HG02763 (cell line): ENCODE data around the gene MRPS5.

Experiments
- ATAC-seq: cut with Tn5 transposase; IDR thresholded peaks from one replicate; pipeline ENCODE4 v1.9.1; 2021; ENCODE audit warnings: mild to moderate bottlenecking, moderate library complexity; ENCODE audit not compliant: unreplicated experiment

Gene MRPS5

DNA sequence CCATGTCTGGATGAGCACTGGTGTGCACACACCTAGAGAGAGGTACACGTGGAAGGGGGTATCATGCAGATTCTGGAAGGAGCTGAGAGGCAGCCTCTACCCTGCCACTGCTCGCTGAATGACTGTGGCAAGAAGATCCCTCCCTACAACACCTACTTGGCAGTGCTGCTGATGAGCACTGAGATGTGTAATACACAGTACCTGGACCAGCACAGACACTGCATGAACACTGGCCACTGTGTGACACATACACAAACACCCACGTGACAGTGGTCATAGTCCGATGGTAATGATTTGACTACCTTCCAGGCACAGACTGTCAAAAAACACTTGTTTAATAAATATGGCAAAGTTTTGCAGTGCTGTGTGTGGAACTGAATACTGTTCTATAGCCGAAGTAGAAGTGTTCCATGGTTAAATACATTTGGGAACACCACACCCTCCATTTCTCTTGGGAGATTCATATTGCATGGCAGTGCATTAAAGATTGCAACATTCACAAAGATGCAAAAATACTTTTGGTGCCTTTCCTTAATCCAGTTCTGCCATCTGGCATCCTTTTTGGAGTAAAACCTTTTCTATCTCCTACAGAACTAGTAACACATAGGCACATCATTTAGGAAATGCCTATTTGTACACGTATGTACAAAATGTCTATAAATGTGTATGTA, 29.6 kb downstream of the MRPS5 start:
- no peak for ATAC-seq

DNA sequence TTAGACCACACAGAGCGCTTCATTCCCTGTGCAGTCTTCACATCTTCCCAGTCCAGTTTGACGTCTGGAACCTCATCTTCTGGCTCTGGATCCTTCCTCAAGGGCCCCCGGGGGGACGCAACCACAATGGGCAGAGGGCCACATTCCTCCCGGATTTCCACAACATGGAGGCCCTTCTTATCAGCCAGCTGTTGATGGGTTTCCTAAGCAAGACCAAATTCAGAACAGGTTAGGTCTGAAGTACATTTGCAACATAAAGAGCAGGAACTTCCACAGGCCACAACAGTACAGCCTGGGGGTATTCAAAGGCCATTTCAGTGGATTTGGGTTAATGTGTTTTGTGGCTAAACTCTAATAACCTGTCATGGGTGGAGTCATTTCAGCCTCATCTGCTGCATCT, 34.2 kb downstream of the MRPS5 start:
- ATAC-seq = no peak

DNA sequence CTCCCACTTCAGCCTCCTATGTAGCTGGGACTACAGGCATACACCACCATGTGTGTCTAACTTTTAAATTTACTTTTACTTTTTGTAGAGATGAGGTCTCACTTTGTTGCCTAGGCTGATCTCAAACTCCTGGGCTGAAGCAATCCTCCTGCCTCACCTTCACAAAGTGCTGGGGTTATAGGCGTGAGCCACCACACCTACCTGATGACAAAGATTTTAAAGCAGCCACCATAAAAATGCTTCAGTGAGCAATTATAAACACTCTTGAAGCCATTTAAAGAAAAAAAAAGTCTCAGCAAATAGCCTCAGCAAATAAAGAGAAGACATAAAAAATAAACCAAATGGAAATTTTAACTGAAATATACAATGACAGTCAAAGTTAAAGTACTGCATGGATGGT, 35.6 kb downstream of the MRPS5 start:
- no peak for ATAC-seq

DNA sequence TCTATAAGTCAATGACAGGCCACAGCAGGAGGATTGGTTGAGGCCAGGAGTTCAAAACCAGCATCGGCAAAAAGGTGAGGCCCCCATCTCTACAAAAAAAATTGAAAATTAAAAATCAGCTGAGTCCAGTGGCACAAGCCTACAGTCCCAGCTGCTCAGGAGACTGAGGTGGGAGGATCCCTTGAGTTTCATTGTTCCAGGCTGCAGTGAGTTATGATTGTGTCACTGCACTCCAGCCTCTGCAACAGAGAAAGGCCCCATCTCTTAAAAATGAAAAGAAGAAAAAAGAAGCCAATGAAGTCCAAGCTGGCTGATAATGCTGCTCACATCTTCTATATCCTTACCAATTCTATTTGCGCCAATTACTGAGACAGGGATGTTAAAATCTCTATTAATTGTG, 39.1 kb downstream of the MRPS5 start:
- no peak for ATAC-seq

DNA sequence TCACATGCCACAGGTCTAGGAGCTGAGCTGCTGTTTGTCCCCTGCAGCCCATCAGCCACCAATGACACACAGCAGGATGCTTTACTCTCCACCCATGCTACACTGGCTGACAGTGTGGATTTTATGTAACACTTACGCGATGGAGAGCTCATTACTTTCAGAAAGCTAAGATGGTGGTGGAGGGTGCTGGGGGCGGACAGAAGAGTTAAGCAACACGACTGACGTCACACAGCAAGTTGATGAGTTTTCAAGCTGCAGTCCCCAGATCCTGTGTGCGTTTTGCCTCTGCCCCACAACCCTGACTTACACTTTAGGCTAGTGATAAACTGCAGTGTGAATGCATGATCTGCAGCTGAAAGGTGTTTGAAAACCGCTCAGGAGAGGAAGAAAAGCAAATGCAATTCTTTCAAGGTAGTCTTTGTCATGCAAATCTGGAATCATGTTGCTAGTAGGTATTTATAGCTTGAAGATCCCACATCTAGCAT, 42.4 kb downstream of the MRPS5 start:
- no peak for ATAC-seq

DNA sequence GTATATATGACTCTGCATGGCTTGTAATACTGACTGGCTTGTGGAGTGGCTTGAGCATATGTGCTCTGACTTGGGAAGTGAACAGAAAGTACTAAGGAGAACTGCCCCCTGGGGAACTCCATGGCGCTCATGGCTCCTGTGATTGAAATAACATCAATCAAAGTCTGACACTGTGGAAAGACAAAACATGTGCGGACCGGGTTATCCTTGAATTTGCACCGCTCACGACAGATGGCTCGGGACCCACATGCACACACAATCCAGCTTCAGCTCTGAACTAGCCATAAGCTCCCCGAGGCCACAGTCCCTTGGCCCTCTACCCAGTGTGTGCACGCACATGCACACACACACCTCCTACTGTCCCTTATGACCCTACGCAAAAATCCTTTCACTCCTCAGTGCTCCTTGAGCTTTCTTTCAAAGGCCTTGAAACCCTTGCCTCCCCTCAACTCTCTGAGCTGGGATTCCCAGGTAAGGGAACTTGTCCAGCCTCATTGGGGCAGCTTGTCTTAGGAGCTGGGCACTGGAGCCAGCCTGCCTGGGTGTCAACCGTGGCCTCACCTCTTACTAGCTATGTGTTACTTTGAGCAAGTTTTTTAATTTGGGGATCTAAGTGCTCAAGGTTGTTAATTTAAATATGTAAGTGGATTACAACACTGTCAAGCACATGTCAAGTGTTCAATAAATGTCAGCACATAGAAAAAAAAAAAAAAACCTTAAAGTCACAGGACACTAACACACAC, 43.6 kb downstream of the MRPS5 start:
- ATAC-seq = no peak

DNA sequence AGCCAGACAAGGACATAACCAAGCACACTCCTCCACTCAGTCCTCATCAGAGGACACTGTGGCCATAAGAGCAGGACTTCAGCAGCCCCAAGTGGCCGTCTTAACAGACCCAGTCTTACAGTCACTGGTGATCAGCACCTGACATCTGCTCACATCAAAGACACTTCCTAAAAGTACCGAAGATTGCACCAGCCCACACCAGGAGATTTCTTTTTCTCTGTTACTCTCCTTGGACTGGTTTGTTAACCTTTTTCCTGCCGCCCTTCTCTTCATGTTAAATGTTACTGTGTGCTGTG, 44.1 kb downstream of the MRPS5 start:
- ATAC-seq = no peak

DNA sequence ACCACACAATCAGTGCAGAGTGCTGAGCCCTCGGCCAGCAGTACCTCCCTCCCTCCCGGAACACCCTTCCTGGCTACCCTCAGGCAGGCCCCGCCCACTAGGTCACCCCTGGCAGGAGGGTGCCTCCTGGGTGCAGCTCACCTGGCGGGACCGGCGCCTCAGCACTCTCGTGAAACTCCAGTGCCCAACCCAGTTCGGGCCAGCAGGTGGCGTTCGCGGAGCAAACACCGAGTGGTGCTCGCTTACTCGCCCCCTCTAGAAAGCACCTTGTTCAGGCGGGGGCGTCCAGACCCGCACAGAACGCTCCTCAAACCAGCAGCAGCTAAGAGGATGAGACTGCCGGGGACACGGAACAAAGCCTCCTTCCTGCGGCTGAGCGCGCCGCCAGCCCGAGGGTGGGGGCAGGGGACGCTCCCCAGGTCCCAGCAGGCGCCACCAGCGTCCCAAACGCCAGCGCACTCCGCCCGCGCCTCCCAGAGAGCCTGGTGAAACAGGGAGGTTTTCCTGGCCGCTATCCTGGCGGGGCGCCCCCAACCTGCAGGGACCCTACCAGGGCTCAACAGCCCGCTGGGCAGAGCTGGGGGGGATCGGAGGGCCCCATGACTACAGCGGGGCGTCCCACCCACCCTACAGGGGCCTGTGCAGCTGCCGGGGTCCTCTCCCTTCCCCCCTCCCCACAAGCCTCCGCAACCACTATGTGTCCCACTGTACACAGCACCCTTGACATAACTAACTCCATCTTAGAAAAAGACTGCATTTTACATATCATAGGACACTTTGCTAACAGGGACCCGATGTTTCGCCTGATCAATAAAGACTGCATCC, 44.7 kb downstream of the MRPS5 start:
- ATAC-seq = peak; percentile 86

DNA sequence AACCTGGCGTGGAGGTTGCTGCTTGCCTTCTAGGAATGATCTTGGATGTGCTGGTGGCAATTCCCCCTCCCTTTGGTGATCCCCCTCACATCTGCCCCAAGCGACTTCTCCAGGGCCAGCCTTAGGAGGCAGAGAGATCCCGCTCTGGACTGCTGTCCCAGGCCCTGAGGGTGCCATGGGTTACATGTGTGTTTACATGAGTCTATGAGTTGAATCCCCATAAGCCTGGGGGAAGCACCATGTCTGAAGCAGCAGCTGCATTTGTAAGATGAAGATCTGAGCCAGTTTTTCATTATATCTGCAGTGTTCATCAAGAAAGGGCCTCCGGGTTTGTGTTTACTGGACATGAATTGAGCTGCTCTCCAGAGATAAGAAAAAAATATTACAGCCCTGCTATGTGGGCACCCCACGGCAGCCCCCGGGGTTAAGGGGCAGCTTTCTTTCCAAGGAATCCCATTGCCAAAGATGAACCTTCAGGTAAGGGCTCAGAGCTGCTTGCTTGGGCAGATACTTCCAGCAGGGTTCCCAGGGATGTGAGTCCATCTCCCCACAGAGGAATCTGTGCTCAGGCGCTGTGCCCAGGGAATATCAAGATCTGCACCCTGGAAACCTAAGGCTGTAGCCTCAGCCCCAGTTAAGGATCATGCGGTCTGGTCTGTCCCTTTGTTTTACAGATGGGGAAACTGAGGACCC, 46.0 kb downstream of the MRPS5 start:
- no peak for ATAC-seq

DNA sequence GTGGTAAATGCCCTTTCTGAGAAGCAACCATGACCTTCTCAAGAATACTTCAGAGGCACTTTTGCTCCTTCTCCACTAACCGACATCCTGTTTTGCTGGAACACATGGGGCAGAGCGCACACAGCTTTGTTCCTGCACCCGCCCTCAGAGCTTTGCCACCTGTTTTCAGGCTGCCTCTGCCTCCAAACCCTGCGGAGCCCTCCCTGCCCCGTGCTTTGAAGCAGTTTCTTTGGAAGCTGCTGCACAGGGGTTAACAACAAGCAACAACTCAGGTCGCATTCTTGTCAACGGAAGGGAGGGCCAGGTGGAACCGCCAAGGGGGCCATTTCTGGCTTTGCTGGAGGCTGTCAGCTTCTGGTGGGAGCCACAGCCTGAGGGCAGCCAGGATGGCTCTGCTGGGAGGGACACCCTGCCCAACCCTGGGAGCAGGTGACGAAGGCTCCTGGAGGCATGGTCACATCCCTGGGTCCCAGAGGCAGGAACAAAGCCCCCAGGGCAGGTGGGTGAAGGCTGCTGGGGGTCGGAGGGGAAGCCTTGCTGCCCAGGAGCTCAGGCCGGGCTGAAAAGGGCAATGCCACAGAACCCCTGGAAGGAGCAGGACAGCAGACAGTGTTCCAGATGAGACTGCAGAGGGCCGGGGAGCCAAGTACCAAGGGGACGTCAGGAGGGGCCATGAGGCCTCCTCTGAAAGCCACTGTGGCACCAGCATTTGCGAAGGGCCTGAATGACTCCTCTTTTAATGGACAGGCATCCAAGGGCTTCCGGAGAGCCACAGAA, 46.8 kb downstream of the MRPS5 start:
- ATAC-seq = no peak

DNA sequence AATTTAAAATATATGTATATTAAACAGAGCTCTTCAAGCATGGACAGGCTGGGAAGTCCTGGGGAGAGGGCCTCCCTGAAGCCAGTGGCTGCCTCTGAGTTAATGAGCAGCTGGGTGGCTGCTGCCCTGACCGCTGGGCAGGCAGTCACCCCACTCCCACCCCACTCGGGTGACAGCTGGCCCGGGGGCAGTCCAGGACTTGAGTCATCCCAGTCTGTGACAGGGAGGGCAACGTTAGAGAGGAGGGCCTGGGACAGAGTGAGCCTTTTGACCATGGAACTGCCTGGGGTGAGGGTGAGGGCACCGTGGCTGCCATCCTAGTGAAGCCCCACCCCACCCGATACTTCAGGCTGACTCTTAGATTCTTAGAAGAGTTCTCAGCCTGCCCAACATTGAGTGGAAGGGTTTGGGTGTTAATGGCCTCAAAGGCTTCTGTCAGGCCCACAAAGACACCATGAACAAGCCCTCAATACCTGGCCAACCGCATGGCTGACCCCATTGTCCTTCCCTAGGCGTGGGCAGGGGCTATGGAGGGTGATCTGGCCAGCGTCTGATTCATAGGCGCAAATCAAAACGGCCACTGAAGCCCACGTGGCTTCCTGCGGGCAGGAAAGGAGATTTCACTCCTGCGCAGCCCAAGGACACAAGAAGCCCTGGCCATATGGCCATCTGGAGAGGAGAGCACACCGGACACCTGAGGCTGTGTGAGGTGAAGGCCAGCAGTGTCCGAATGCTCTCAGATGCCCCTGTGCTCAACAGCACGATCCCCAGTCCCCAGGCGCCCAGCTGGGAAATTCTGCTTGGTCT, 47.5 kb downstream of the MRPS5 start:
- ATAC-seq = no peak

DNA sequence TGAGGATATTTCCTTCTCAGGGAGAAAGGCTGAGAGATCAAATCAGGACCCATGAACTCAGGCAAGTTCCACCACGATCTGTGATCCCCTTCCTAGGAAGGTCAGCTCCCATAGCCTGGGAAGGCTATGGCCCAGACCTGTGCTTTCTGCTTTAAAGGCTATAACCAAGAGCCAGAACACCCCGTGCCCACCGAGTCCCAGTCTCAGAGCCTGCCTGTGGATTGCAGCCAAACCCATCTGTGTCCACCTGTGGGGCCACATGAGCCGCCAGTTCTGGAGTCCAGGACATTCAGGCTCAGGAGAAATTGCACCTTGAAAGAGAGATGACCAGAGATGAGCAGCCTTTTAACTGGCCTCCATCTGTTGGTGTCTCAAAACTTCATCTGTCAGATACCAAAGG, 49.2 kb downstream of the MRPS5 start:
- ATAC-seq = no peak

DNA sequence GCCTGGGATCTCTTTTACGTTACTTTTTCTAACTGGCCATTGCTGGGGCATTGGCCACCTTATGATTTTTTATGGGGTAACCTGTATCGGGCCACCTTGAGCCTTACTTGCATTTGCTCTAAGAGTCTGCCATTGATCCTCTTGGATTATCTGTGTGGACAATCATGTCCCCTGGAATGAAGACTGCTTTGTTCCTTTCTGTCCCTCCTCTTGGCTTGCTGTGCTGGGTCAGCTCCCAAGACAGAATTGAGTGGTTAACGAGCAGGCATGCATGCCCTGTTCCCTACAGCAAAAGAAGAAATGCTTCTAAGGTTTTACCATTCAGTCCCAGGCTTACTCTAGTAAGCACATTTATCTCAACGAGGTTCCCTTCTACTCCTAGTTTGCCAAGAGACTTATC, 49.8 kb downstream of the MRPS5 start:
- no peak for ATAC-seq

DNA sequence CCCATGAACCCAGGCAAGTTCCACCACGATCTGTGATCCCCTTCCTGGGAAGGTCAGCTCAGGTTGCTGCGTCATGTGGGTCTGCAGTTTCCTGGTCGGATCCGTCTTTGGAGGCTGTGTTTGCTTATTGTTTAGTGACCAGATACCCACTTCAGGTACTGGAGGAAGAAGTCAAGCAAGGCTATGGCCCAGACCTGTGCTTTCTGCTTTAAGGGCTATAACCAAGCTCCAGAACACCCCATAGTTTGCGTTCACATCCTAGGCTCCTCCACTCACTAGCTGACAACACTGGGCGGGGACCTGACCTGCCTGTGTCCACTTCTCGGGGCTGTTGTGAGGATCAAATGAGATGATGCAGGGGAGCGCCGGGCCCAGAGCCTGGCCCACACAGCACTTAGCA, 52.1 kb downstream of the MRPS5 start:
- ATAC-seq = no peak

DNA sequence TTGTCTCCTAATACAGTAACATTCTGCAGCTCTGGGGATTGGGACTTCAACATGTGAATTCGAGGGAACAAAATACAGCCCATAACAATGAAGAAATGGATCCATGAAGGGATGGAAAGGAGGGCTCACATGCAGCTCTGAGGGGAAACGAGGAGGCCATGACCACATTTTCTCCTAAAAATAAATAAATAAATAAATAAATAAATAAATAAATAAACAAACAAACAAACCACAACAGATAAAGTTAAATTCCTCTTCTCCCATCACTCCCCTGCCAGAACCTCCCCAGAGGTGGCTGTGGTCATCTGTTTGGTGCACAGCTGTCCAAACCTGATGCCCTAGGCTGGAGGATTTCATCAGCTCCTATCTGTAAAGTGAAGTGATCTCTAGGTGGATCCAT, 53.4 kb downstream of the MRPS5 start:
- no peak for ATAC-seq

DNA sequence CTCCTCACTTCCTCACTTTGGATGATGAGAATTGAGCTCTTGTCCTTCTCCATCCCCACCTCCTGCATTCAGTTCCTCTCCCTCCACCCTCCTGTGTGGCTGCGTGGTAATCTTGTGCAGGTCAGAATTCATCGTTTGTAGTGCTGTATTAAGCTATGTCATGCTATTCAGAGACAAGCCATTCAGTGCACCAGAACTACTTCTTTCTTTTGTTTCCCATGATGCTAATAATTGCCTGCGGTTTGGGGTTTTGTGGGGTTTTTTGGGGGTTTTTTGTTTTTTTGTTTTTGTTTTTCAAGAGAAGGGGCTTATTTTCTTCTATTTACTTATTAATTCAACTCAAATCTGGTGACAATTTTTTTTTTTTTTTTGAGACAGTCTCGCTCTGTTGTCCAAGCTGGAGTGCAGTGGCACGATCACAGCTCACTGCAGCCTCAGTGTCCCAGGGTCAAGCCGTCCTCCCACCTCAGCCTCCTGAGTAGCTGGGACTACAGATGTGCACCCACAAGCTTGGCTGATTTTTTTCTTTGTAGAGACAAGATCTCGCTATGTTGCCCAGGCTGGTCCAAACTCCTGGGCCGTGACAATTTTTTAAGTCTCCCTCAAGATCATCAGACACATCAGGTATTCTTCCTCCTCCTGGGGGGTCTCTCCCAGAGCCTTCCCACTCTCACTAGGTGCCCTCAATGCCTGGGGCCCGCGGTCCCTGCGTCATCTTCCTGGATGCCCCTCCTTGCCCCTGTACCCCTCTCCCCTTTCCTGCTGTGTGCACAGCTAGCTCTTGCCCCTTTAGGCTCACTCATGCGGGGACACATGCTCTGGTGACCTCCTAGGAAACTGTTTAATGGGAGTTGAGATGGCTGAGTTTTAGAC, 58.3 kb downstream of the MRPS5 start:
- ATAC-seq = peak; percentile 79

DNA sequence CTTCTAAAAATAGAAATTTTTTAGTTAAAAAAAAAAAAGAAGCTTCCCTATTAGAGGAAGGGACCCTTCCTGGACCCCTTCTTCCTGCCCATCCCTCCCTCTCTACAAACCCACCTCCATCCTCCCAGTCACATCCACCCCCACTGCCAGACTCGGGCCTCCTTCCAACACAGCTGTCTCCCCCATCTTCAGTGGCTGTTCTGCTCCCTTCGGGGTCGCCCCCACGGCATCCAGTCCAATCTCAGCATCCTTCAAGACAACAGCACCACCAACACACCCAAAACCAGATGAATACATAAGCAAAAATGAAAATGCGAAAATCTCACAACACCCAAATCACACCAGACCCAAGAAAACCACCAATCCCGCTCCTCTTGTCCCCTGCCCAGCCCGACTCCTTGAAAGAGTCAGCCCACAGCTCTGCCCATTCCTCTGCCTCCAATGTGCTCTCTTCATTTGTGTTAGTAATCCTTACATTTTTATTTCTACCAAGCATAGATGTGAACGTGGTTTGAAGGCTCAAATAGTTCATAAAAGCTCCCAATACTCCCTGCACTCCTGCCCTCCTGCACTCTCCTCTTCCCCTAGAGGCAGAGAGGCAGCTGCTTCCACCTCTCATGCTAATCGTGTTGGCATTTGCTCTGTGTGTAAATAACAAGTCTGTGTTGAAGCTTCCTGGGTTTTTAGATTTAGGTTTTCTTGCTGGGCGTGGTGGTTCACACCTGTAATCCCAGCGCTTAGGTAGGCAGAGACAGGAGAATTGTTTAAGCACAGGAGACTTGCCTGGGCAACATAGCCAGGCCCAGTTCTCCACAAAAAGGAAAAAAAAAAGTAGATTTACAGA, 59.1 kb downstream of the MRPS5 start:
- no peak for ATAC-seq

DNA sequence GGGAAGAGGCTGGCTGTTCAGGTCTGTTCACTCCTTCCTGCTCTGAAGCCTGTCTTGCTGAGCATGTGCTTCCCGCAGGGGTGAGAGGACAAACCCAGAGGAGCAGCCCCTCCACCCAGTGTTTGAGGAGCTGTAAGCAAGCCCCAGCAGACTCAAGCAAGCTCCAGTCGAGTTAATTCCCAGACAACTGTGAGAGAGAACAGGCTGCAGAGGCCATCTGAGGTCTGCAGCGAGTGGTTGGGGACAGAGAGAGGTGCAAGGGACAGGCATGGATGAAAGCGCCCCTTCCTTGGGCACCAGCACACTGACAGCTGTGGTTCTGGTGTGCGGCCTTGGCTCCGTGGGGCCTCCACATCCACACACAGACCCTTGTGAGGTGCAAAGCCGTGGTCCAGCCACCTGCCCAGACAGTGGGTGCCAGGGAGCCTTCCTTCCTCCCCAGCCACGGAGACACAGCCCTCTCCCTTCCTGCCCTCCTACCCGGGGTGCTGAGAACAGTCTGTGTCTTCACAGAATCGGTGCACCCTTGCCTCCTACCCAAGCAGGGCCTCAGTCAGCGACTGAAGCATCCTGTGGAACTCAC, 59.9 kb downstream of the MRPS5 start:
- ATAC-seq = no peak
